COLO668 (cell line): ENCODE results near the gene AGGF1.
"Not testable (repeated sequence)": the region's sequence is repeated elsewhere in the genome, so short reads cannot be mapped to it uniquely, and the experiment has no call there.

Source experiments
- DNase-seq: peaks from one replicate; lab custom pipeline; 2025; ENCODE audit not compliant: unreplicated experiment; lab: John Stamatoyannopoulos, UW

The AGGF1 gene

DNA sequence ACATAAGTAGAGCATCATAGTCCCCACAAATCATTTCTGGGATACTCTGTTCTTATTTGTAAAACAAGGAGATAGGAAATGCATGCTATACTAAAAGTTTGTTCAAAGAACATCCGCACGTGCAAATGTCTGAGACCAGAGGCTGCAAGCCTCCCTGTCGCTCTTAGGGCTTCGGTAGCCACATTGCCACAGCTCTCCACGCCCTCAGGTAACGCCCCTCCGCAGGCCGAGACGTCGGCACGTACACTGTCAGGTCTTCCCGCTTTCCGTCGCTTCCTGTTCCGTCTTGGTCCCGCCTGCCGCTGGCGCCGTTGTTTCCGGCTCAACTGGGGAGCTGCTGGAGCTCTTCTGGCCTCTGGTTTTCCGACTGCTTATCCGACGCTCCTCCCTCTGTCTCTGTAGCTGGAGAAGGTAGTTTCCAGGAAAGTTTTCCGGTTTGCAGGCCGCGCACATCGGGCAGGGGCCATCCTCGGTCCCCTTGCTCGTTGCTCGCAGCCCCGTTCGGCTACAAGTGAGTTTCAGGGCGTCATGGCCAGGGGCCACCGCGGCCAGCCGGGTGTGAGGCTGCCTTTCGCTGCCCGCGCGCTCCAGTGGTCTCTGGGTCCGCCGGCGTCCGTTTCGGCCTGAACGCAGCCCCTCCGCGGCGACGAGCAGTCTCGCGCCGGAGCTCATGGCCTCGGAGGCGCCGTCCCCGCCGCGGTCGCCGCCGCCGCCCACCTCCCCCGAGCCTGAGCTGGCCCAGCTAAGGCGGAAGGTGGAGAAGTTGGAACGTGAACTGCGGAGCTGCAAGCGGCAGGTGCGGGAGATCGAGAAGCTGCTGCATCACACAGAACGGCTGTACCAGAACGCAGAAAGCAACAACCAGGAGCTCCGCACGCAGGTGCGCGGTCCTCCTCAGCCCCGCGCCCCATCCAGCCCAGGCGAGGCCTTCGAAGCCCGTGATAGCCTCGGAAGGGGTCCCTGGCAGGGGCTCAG, at the start of gene AGGF1:
AGGF1 (plus strand) TSS at position 308 of the 975 bp plus-strand sequence; CDS start at position 671, 363 bp downstream.
- peak; percentile 88 for DNase-seq

DNA sequence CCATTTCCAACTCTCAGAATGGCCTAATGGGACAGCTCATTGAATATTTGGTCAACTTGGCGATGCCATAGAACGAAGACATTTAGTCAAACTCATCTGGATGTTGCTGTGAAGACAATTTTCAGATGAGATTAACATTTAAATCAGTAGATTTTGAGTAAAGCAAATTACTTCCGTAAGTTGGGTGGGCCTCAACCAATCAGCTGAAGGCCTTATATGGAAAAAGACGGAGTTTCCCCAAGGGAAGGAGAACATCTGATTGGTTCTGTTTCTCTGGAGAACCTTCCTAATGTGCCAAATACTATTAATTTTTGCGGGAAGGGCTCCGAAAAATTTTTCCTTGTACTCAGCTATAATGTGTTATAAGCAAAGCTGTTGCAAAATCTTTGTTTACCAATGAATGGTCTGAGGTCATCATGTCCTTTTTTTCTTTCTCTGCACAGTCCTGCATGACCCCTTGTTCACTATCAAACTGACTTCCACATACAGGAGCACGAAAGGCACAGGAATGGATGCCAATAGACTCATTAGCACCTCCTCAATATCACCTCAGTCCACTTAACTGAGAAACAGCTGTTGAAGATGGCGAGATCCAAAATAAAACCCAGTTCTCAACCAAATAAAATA, 49.6 kb upstream of the AGGF1 start:
- DNase-seq, result no peak

DNA sequence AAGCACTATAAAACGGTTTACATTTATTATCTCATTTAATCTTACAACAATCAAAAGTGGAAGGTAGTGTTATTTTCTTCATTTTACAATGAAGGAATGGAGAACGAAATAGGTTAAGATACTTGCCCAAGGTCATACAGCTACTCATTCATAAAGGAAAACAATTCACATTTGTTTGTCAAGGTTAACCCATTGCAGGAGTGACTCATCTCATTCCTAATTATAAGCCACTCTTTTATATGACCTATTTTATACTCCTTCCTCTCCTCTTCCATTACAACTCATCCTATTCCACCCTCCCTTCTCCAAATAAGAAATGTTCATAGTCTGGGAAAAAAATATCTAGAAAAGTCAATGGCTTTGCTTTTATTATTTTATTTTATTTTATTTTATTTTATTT, 47.8 kb upstream of the AGGF1 start:
- no peak for DNase-seq

DNA sequence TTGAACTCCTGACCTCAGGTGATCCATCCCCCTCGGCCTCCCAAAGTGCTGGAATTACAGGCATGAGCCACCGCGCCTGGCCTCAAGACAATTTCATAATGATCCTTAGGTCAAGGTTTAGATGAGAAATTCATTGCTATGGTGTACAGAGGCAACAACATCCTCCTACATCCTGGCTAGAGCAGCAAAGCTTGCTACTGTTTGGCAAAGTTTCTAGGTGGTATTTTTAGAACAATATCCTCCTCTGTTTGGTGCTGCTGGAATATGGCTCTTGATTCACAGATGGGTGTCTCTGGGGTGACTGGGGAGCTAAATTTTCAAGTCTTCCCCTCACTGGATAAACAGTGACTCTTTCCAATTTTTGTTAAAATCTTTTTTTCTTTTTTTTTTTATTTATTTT, 46.7 kb upstream of the AGGF1 start:
- DNase-seq, result no peak

- DNase-seq, result no peak
These were observed 43.2 kb upstream of the AGGF1 start for GRCh38 chr5:76986825-76987526.

DNA sequence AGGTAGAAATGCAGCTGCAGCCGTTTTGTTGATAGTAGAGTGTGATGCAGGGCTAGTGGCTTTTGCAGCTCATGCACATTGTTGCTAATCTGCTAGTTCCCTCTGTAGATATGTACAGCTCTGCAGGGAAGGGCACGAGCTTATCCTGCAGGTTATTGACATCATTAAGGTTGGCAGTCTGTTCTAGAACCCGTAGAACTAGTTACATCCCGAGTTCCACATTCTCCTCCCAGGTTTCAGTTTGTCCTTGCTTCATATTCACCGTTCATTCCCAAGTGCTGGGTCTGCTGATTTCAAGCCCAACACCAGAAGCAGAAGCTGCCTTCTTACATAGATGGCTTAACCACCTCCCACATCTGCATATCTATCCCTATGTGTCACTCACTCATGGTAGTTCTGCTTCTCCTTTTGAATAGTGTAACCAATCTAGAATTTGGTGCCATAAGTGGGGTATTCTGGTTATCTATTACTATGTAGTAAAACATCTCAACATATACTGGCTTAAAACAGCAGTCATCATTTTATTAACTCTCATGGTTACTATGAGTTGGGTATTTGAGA, 39.2 kb upstream of the AGGF1 start:
- DNase-seq, result no peak

DNA sequence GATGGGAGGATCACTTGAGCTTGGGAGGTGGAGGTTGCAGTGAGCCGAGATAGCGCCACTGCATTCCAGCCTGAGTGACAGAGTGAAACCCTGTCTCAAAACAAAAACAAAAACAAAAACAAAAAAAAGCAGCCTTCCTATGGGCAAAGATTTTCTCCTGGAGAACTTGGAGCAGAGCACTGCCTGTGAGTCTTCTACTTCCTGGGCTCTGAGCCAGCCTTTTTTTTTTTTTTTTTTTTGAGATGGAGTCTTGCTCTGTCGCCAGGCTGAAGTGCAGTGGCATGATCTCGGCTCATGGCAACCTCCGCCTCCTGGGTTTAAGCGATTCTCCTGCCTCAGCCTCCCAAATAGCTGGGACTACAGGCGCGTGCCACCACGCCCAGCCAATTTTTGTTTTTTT, 36.8 kb upstream of the AGGF1 start:
- DNase-seq, result not testable (repeated sequence)

DNA sequence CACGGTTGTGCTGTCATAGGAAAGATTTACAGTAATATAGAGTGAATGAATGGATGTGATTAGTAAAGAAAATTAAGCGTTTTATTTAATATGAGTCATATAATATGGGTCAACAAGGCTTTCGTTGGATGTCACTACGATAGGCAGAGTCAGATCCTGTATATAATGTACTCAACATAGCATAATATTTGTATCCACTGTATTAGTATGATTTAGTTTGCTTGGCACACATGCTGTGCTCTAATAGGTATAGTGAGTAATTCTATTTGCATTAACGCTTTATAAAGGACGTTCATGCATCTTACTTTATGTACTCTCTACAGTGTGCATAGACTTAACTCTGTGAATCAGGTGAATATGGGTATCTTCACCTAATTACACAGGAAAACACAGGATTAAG, 35.9 kb upstream of the AGGF1 start:
- DNase-seq, result no peak

- DNase-seq, result not testable (repeated sequence)
These were observed 32.0 kb upstream of the AGGF1 start for GRCh38 chr5:76998251-76998650.

- DNase-seq, result no peak
These were observed 30.8 kb upstream of the AGGF1 start for GRCh38 chr5:76999451-76999850.

DNA sequence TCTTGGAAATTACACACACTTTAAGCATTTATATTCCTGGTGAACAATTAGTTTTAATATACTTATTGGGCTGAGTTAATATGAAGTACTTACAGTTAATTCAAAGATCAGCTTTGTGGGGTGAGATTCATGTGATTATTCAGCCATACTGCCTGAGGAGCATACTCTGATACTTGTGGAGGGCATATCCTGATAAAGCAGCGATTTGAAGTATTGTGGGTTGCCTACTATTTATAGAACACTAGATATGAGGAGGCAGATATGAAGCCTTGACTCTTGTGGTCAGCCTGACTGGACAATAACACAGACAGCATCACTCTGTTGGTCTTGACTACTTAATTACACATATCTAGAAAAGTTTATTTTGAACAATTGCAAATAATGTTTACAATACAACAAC, 27.0 kb upstream of the AGGF1 start:
- DNase-seq, result no peak

DNA sequence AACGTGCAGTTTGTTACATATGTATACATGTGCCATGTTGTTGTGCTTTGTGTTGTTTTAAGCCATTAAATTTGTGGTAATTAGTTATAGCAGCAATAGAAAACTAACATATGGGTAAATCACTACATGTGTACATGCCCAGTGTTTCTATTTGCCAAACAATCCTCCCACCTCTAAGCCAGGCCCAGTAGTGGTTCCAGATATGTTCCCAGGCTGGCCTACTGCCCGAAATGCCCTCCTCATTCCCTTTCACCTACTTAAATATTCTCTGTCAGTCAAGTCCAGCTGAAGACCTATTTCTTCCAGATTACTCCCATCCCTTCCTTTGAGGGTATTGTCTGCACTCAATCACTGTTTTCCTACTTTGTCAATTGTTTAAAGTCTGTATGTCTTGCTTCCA, 24.1 kb upstream of the AGGF1 start:
- no peak for DNase-seq

- DNase-seq, result no peak
These were observed 21.8 kb upstream of the AGGF1 start for GRCh38 chr5:77008413-77008812.

GRCh38 chr5:77010243-77010642, 20.0 kb upstream of the AGGF1 start:
- no peak for DNase-seq

DNA sequence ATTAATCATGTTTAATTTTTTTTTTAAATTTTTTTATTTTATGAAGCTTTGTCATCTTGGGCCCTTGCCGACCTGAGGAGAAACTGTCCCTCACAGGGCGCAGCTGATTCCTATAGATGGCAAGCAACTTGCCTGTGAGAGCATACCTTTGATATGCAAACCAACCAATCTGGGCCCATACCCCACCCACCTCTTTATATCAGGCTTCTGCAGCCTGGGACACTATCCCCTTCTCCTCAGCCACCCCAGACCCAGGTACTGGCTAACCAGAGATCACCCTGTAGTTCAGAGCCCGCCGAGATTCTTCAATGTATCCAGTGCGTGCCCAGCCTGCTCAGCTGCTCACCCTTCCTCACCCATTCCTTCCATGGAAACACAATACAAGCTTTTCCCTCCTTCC, 18.7 kb upstream of the AGGF1 start:
- no peak for DNase-seq

GRCh38 chr5:77012601-77013000, 17.6 kb upstream of the AGGF1 start:
- no peak for DNase-seq

GRCh38 chr5:77015938-77016569, 14.2 kb upstream of the AGGF1 start:
- DNase-seq, result no peak

DNA sequence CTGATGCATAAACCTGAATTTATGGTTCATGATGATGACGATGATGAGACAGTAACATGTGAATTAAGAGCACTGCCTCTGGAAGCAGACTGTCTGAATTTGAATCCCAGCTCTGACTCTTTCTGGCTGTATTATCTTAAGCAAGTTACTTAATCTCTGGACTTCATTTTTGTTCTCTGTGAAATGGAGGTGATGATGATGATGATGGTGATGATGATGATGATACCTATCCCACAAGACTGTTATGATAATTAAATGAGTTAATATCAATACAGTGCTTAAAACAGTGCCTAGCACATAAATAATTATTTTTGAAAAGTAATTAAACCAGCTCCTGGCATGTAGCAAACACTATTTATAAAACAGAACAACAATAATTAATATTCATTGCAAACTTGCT, 13.2 kb upstream of the AGGF1 start:
- no peak for DNase-seq

- DNase-seq, result no peak
These were observed 12.5 kb upstream of the AGGF1 start for GRCh38 chr5:77017668-77018067.

- DNase-seq, result no peak
These were observed 7.4 kb upstream of the AGGF1 start for GRCh38 chr5:77022511-77023417.
